Common myeloid progenitor, CD34-positive (primary cell): ENCODE results near the gene SMAD6.
"Not testable (repeated sequence)": the region's sequence is repeated elsewhere in the genome, so short reads cannot be mapped to it uniquely, and the experiment has no call there.

ENCODE experiments used
- CTCF ChIA-PET: fragments of 350-600 bp; sonication (Branson Sonifier 250); formaldehyde crosslinking; loops from one replicate; lab custom pipeline; 2021; ENCODE audit warnings: antibody characterized with exemption; lab: Charles Lee
- POLR2A ChIA-PET: fragments of 350-600 bp; sonication (Branson Sonifier 250); formaldehyde crosslinking; loops from one replicate; lab custom pipeline; 2021; ENCODE audit warnings: antibody characterized with exemption; lab: Charles Lee
- DNase-seq, 3 donors: peaks; one replicate each; pipeline versions ENCODE4 v3.0.0 to v3.0.0-alpha.2; 2013
- H3K27ac ChIP-seq, 2 experiments: 1 replicate in 1 of 2; 2 replicates in 1 of 2; pipeline ENCODE4 v1.7.0; 2013; ENCODE audit warnings: inconsistent platforms in 2 of 2, low read length in 2 of 2, mild to moderate bottlenecking in 2 of 2, low read depth in 1 of 2, moderate library complexity in 1 of 2; ENCODE audit not compliant: severe bottlenecking in 2 of 2, insufficient read depth in 1 of 2, poor library complexity in 1 of 2
- H3K27me3 ChIP-seq, 5 experiments: replicated peaks in 2 of 5; 1 replicate in 3 of 5; 2 replicates in 2 of 5; pipeline versions ENCODE4 v1.6.1 to v1.7.0; 2013; ENCODE audit warnings: low read length in 4 of 5, mild to moderate bottlenecking in 2 of 5, moderate library complexity in 2 of 5, inconsistent platforms in 1 of 5; ENCODE audit not compliant: insufficient read depth in 5 of 5, control insufficient read depth in 4 of 5
- H3K36me3 ChIP-seq, 4 experiments: 1 replicate in 2 of 4; 2 replicates in 2 of 4; pipeline versions ENCODE4 v1.6.1 to v1.7.0; 2013; ENCODE audit warnings: low read length in 3 of 4, control low read depth in 1 of 4, mild to moderate bottlenecking in 1 of 4; ENCODE audit not compliant: control insufficient read depth in 4 of 4, insufficient read depth in 4 of 4
- H3K4me1 ChIP-seq, 4 experiments: 1 replicate in 3 of 4; 2 replicates in 1 of 4; pipeline versions ENCODE4 v1.6.1 to v1.7.1; 2013; ENCODE audit warnings: low read length in 3 of 4, mild to moderate bottlenecking in 3 of 4, control low read depth in 1 of 4, inconsistent platforms in 1 of 4, moderate library complexity in 1 of 4; ENCODE audit not compliant: control insufficient read depth in 4 of 4, insufficient read depth in 4 of 4; ENCODE audit errors: control extremely low read depth in 1 of 4
- H3K4me3 ChIP-seq, 7 experiments: 1 replicate in 4 of 7; 2 replicates in 3 of 7; pipeline versions ENCODE4 v1.5.1 to v1.7.0; 2013; ENCODE audit warnings: mild to moderate bottlenecking in 7 of 7, low read length in 6 of 7, moderate library complexity in 6 of 7, inconsistent platforms in 2 of 7, low read depth in 2 of 7, control low read depth in 1 of 7; ENCODE audit not compliant: insufficient read depth in 4 of 7, control insufficient read depth in 1 of 7; ENCODE audit errors: extremely low read depth in 1 of 7
- H3K9me3 ChIP-seq, 5 experiments: 1 replicate in 4 of 5; 2 replicates in 1 of 5; pipeline versions ENCODE4 v1.6.1 to v1.7.1; 2013; ENCODE audit warnings: low read length in 4 of 5, mild to moderate bottlenecking in 2 of 5, inconsistent platforms in 1 of 5, low read depth in 1 of 5, moderate library complexity in 1 of 5; ENCODE audit not compliant: control insufficient read depth in 4 of 5, insufficient read depth in 2 of 5; ENCODE audit errors: control extremely low read depth in 1 of 5
- WGBS: methylation state at CpG from one replicate; pipeline ENCODE4 v1.1.5; 2013; ENCODE audit not compliant: insufficient coverage; 5-methylcytosine and 5-hydroxymethylcytosine counted together

SMAD6 gene

GRCh38 chr15:66827039-66827697 is 125.1 kb downstream of the SMAD6 start:
- CTCF ChIA-PET: no interaction called here
- no peaks in the 10 kb centered on the region for H3K9me3 ChIP-seq
- H3K36me3 ChIP-seq: no peaks in the 10 kb centered on the region
- WGBS: 98% methylated on average over 6 of the region's 8 CpGs
- POLR2A ChIA-PET: no interaction called here
- no peaks in the 10 kb centered on the region for H3K27me3 ChIP-seq
- no peaks in the 10 kb centered on the region for H3K4me1 ChIP-seq
- no peak overlapping the region for H3K4me3 ChIP-seq
- H3K27ac ChIP-seq: no peak overlapping the region
- DNase-seq: no peak

GRCh38 chr15:66827698-66828055 is 125.6 kb downstream of the SMAD6 start:
- WGBS: 92% methylated on average over 6 of the region's 6 CpGs
- Histone ChIP-seq H3K27me3 (no peaks in the 10 kb centered on the region), H3K9me3 (no peaks in the 10 kb centered on the region), H3K27ac (no peak overlapping the region), H3K36me3 (no peaks in the 10 kb centered on the region), H3K4me3 (no peak overlapping the region), H3K4me1 (no peaks in the 10 kb centered on the region)
- DNase-seq: no peak
- CTCF ChIA-PET: no interaction called here
- POLR2A ChIA-PET: no interaction called here

DNA sequence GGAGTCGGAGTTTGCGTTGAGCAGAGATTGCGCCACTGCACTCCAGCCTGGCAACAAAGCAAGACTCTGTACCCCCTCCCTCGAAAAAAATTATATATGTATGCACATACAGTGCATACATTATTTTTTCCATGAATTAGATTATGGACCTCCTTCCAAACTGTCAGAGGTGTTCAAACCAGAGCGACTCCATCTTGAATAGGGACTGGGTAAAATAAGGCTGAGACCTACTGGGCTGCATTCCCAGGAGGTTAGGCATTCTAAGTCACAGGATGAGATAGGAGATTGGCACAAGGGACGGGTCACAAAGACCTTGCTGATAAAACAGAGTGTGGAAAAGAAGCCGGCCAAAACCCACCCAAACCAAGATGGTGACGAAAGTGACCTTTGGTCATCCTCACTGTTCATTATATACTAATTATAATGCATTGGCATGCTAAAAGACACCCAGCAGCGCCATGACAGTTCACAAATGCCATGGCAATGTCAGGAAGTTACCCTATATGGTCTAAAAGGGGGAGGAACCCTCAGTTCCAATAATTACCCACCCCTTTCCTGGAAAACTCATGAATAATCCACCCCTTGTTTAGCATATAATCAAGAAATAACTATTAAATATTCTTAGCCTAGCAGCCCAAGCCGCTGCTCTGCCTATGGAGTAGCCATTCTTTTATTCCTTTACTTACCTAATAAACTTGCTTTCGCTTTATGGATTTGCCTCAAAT is 126.9 kb downstream of the SMAD6 start:
- H3K4me1 ChIP-seq, DNase-seq, H3K9me3 ChIP-seq, H3K4me3 ChIP-seq, H3K36me3 ChIP-seq, CTCF ChIA-PET, H3K27me3 ChIP-seq, H3K27ac ChIP-seq: not testable (repeated sequence)
- POLR2A ChIA-PET: interaction anchor here (0.7 kb wide), 1 partner anchor 280 kb away, joined by 3 read pairs; no protein-coding TSS in a partner anchor
- 98% methylated on average over 3 of the region's 11 CpGs for WGBS

DNA sequence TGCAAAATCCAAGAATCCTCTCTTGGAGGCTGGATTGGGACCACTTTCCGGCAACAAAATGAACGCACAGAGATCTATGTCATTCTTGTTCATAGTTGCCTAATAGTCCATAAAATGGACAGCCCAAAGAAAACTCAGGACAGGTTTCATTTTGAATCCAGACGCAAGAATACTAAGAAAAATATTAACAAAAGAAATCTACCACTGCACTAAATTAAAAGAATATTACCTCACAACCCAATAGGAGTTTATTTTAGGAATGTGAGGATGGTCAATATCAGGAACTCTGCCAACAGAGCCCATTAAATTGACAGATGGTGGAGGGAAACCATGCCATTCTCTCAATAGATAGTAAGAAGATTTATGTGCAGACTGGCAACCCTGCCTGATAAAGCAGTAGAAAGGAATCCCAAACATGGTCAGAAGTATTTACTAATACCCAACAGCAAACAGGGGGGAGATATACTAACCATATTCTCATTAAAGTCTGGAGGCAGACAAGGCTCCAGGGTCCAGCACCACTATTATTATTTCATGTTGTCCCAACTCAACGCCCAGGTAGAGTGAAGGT is 127.6 kb downstream of the SMAD6 start:
- no peak for DNase-seq
- CTCF ChIA-PET: no interaction called here
- WGBS: 91% methylated on average over 3 of the region's 4 CpGs
- Histone ChIP-seq H3K4me1 (no peaks in the 10 kb centered on the region), H3K9me3 (no peaks in the 10 kb centered on the region), H3K27ac (no peak overlapping the region), H3K36me3 (no peaks in the 10 kb centered on the region), H3K4me3 (no peak overlapping the region), H3K27me3 (no peaks in the 10 kb centered on the region)
- POLR2A ChIA-PET: no interaction called here

DNA sequence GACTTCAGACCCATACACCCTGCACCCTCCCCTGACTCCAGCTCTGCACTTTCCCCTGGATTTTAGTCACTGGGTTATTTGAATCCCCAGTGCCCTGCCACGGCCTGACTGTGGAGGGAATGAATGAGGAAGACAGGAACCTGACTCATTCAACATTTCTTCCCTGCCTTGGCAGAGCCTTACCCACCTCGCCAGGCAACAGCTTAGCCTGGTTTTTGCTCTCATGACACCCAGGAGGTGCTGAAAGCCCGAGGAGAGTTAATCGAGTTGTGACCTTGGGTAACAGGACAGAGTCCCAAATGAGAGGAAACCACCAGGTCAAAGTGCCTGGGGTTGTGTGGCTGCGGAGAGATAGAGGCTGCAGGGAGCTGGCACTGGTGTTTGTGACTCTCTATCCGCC is 128.3 kb downstream of the SMAD6 start:
- ChIA-PET CTCF (no interaction called here), POLR2A (no interaction called here)
- no peaks in the 10 kb centered on the region for H3K36me3 ChIP-seq
- H3K27me3 ChIP-seq: no peaks in the 10 kb centered on the region
- H3K4me3 ChIP-seq: no peak overlapping the region
- 91% methylated on average over 5 of the region's 6 CpGs for WGBS
- H3K27ac ChIP-seq: no peak overlapping the region
- H3K4me1 ChIP-seq: no peaks in the 10 kb centered on the region
- no peaks in the 10 kb centered on the region for H3K9me3 ChIP-seq
- no peak for DNase-seq

DNA sequence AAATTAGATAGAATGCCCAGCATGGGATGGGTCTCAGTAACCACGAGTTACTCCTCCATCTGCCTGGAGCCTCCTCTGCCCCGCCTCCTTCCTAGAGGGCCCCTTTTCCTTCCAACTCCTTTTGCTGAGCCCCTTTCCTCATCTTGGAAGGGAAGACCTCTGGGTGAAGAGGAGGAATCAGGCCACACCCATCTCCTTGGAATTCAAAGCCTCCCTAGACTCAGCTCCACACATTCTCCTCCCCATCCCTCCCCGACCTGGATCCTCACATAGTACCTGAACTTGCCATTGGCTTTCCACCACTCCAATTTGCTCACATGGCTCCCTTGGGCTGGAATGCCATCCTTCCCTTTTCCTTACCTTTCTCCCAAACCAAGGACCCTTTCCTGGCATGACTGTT is 128.8 kb downstream of the SMAD6 start:
- Histone ChIP-seq H3K9me3 (peaks cover 0 to 2% (median 0%) of the 10 kb centered on the region in 5 experiments), H3K4me3 (no peak overlapping the region), H3K27ac (no peak overlapping the region), H3K4me1 (no peaks in the 10 kb centered on the region), H3K27me3 (no peaks in the 10 kb centered on the region), H3K36me3 (no peaks in the 10 kb centered on the region)
- no peak for DNase-seq
- POLR2A ChIA-PET: no interaction called here
- CTCF ChIA-PET: interaction anchor here (1.2 kb wide), 1 partner anchor 9 kb away, joined by 4 read pairs; no protein-coding TSS in a partner anchor
- WGBS: 100% methylated on average over 2 of the region's 3 CpGs

GRCh38 chr15:66831289-66831688 is 129.3 kb downstream of the SMAD6 start:
- CTCF ChIA-PET: interaction anchor here (1.2 kb wide), 1 partner anchor 9 kb away, joined by 4 read pairs; no protein-coding TSS in a partner anchor
- H3K9me3 ChIP-seq: peaks cover 0 to 2% (median 0%) of the 10 kb centered on the region in 5 experiments
- H3K27me3 ChIP-seq: no peaks in the 10 kb centered on the region
- POLR2A ChIA-PET: no interaction called here
- no peaks in the 10 kb centered on the region for H3K4me1 ChIP-seq
- H3K36me3 ChIP-seq: no peaks in the 10 kb centered on the region
- DNase-seq: no peak
- H3K27ac ChIP-seq: no peak overlapping the region
- H3K4me3 ChIP-seq: no peak overlapping the region
- 87% methylated on average over 3 of the region's 4 CpGs for WGBS
